Sigmoid colon (tissue), 7 donors: ENCODE data around the gene CNKSR3. TPM values are rescaled to one million over a fixed set of nuclear protein-coding genes. Genes with fewer than 3 reads are reported as not detected.
A peak's percentile ranks its signal among the peaks of the same experiment; 100 is the strongest.

Experiments
- DNase-seq: peaks from one replicate; pipeline ENCODE4 v3.0.0-alpha.2; 2019
- H3K27ac ChIP-seq, 4 donors: fragments of 200-600 bp; sonication (generic); one replicate each; pipeline ENCODE4 v1.5.1; 2016 to 2019; ENCODE audit warnings: mild to moderate bottlenecking in 1 of 4
- H3K27me3 ChIP-seq, 3 donors: fragments of 200-600 bp; sonication (generic); one replicate each; pipeline ENCODE4 v1.5.1; 2019; ENCODE audit warnings: mild to moderate bottlenecking in 1 of 3
- H3K36me3 ChIP-seq, 4 donors: fragments of 200-600 bp; sonication (generic); one replicate each; pipeline ENCODE4 v1.5.1; 2016 to 2019
- H3K4me1 ChIP-seq, 4 donors: fragments of 200-600 bp; sonication (generic); one replicate each; pipeline ENCODE4 v1.5.1; 2017 to 2019
- H3K4me3 ChIP-seq, 4 donors: fragments of 200-600 bp; sonication (generic); one replicate each; pipeline ENCODE4 v1.5.1; 2017 to 2019; ENCODE audit warnings: mild to moderate bottlenecking in 2 of 4, moderate library complexity in 1 of 4
- H3K9me3 ChIP-seq, 4 donors: fragments of 200-600 bp in 3 of 4; sonication (generic) in 3 of 4; one replicate each; pipeline versions ENCODE4 v1.5.1 to v1.6.1; 2013 to 2019
- CTCF ChIP-seq, 4 experiments: fragments of 450-650 bp in 3 of 4; fragments of 200-600 bp in 1 of 4; IDR thresholded peaks; one replicate each; pipeline ENCODE4 v1.5.1; 2016 to 2019; ENCODE audit warnings: antibody characterized with exemption in 4 of 4, mild to moderate bottlenecking in 3 of 4, moderate library complexity in 2 of 4
- EP300 ChIP-seq, 4 donors: sonication (generic); formaldehyde crosslinking; IDR thresholded peaks; one replicate each; pipeline ENCODE4 v1.6.1; 2017; ENCODE audit warnings: antibody characterized with exemption in 4 of 4
- POLR2A ChIP-seq, 2 donors: fragments of 450-650 bp; IDR thresholded peaks; one replicate each; pipeline ENCODE4 v1.6.1; 2016; ENCODE audit warnings: antibody characterized with exemption in 2 of 2, mild to moderate bottlenecking in 2 of 2, moderate library complexity in 2 of 2
- POLR2AphosphoS5 ChIP-seq, 4 donors: sonication (generic); formaldehyde crosslinking; IDR thresholded peaks; one replicate each; pipeline ENCODE4 v1.6.1; 2017; ENCODE audit warnings: antibody characterized with exemption in 4 of 4
- WGBS, 2 donors: extraction: QIAGEN DNeasy Blood & Tissue Kit; methylation state at CpG; one replicate each; pipeline ENCODE4 v1.1.7; 2013; 5-methylcytosine and 5-hydroxymethylcytosine counted together
- intact Hi-C: fragments of 100-400 bp; cut with DNase I; formaldehyde crosslinking; loops from one replicate; pipeline ENCODE4 v1.15.1; 2023
- polyA plus RNA-seq, 3 donors: library from polyadenylated mRNA; stranded (reverse); fragments of 200-250 nt; gene quantifications; one replicate each; pipeline ENCODE4 v1.2.3, GENCODE V29; 2013
- total RNA-seq, 4 donors: library from RNA; depleted of rRNA; stranded (reverse); fragments of >200 nt; gene quantifications; one replicate each; pipeline ENCODE4 v1.1.0, GENCODE V29; 2016
- donor health status: healthy with polysubstance abuse.
- donor health status: Bipolar disorder and iron deficiency.
- donor health status: healthy.

CNKSR3 gene
- total and polyA plus RNA-seq, 7 donors: 6.0 to 17.4 (median 15.3) TPM

DNA sequence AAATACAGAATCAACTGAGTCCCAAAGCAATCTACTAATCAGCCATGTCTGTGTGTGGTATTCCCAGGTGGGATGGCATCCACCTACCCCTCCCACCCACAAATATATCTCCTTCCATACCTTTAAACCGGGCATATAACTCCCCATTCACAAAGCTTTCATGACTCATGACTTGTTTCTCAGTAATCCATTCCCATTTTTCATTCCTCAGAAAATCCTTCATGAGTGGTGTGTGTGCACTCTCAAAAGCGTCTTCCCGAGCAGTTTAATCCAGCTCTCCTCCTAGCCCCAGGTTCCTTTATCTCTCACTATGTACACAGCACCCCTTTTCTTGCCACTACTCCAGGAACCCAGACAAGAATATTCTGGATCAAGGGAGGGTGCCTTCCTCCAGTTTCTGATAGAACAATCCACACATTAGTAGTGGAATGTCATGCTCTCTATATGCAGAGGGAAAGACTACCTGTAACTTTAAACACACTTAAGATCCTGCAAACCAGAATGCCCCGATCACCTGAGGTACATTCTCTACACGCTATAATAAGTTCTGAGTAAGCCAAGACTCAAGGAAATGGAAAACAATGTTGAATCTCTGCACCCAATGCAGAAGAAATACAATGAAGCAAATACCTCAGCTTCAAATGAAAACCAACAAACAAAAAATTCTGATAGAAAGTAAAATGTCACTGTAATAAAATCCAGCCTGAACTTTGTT lies 98.2 kb downstream of the CNKSR3 start:
- Histone ChIP-seq H3K27ac (peak overlapping the region; percentile 79 to 90 (median 88)), H3K4me1 (peaks cover 0 to 44% (median 41%) of the 10 kb centered on the region in 4 donors), H3K27me3 (no peaks in the 10 kb centered on the region), H3K9me3 (no peaks in the 10 kb centered on the region), H3K36me3 (peaks cover 0 to 16% (median 10%) of the 10 kb centered on the region in 4 donors), H3K4me3 (no peak overlapping the region)
- intact Hi-C loops: no loop called here
- no peak for TF ChIP-seq EP300 (IDR thresholded peaks at IDR 0.05)
- TF ChIP-seq POLR2AphosphoS5 (IDR thresholded peaks at IDR 0.05): no peak
- TF ChIP-seq CTCF (IDR thresholded peaks at IDR 0.05): no peak
- TF ChIP-seq POLR2A (IDR thresholded peaks at IDR 0.05): no peak
- WGBS, 2 donors: 73 to 88% methylated on average over 5 of the region's 5 CpGs
- DNase-seq: no peak

DNA sequence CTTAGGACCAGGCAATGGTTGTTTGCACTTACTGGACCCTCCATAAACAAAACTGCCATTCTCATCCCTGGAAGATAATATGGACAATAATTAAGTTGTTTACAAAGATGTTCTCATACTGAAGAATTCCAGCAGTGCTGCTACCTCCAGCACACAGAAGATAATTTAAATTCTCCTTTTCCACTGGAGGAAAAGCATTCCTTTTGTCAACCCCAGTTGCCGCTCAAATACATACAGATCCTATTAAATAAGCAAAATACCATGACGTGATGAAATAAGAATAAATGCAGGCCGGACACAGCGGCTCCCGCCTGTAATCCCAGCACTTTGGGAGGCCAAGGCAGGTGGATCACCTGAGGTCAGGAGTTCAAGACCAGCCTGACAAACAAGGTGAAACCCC lies 99.4 kb downstream of the CNKSR3 start:
- peak overlapping the region; percentile 79 to 90 (median 88) for H3K27ac ChIP-seq
- no peaks in the 10 kb centered on the region for H3K9me3 ChIP-seq
- no peaks in the 10 kb centered on the region for H3K27me3 ChIP-seq
- H3K36me3 ChIP-seq: peaks cover 0 to 19% (median 13%) of the 10 kb centered on the region in 4 donors
- no peak overlapping the region for H3K4me3 ChIP-seq
- intact Hi-C loops: loop anchor here (1.0 to 2.0 kb wide), 2 partner anchors 38 to 102 kb away; no protein-coding TSS in a partner anchor
- H3K4me1 ChIP-seq: peaks cover 0 to 44% (median 41%) of the 10 kb centered on the region in 4 donors
- TF ChIP-seq POLR2A (IDR thresholded peaks at IDR 0.05) (no peak), CTCF (IDR thresholded peaks at IDR 0.05) (no peak), EP300 (IDR thresholded peaks at IDR 0.05) (no peak), POLR2AphosphoS5 (IDR thresholded peaks at IDR 0.05) (no peak)
- WGBS, 2 donors: 87 to 90% methylated on average over 5 of the region's 5 CpGs
- no peak for DNase-seq

DNA sequence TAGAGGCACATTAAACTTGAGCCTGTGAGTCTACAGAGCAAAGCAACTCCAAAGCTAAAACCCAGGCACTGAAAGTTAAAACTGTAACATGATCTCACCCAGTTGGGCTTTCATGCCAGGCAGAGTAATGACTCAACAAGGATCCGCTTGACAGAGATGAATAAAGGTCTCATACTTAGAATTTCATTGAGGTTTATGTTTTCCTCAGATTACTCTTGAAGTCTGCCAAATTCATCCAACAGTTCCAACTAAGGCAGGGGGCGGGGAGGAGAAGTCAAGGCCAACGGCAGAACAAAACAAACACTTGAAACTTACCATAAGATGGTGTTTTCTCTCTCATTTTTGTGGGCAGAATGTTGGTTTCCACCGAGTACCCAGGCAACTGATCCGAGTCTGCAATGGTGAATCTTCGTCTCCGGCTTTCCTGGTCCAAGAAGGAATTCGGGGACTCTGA lies 99.8 kb downstream of the CNKSR3 start:
- Histone ChIP-seq H3K27ac (peak overlapping the region; percentile 79 to 90 (median 88)), H3K4me1 (peaks cover 0 to 44% (median 41%) of the 10 kb centered on the region in 4 donors), H3K9me3 (no peaks in the 10 kb centered on the region), H3K4me3 (no peak overlapping the region), H3K36me3 (peaks cover 0 to 23% (median 13%) of the 10 kb centered on the region in 4 donors), H3K27me3 (no peaks in the 10 kb centered on the region)
- peak; percentile 75 for DNase-seq
- intact Hi-C loops: loop anchor here (1.0 to 2.0 kb wide), 2 partner anchors 38 to 103 kb away; no protein-coding TSS in a partner anchor
- TF ChIP-seq CTCF (IDR thresholded peaks at IDR 0.05) (no peak), EP300 (IDR thresholded peaks at IDR 0.05) (peak in 3 of 4 donors; percentile 14 to 32 (median 25)), POLR2A (IDR thresholded peaks at IDR 0.05) (no peak), POLR2AphosphoS5 (IDR thresholded peaks at IDR 0.05) (peak; percentile 33 to 79 (median 73))
- 61 to 66% methylated on average over 8 of the region's 8 CpGs for WGBS, 2 donors

DNA sequence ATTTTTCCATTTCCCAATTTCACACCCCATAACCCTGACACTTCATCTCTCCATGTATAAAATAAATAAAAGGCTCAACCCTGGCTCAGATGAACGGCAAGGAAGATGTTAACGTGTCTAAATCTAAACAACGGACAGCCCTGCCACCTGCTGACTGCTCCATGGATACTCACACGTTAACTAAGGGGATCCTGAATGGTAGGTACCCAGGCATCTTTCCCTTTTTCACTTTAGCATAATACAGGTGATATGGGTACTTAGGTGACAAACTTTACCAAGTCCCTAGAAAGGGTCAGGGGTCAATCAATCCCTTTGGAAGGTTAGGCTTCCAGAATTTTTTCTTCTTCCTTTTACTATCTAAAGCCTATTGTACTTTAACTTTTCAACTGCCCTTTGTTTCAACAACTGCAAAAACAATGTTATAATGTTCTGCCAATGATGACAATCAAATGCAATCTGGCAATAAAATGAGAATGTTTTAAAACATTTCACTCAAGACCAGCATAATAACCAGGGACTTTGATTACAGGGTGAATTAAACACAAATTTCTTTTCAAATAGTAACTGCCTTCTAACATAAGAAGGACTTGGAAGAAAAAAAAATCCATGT lies 101.5 kb downstream of the CNKSR3 start:
- Histone ChIP-seq H3K36me3 (peaks cover 0 to 17% (median 10%) of the 10 kb centered on the region in 4 donors), H3K27ac (peak overlapping the region; percentile 79 to 90 (median 88)), H3K9me3 (no peaks in the 10 kb centered on the region), H3K27me3 (no peaks in the 10 kb centered on the region), H3K4me1 (peaks cover 0 to 58% (median 52%) of the 10 kb centered on the region in 4 donors), H3K4me3 (no peak overlapping the region)
- TF ChIP-seq POLR2AphosphoS5 (IDR thresholded peaks at IDR 0.05) (no peak), CTCF (IDR thresholded peaks at IDR 0.05) (peak in 3 of 4 experiments; percentile 9 to 21 (median 19))
- DNase-seq: no peak
- intact Hi-C loops: loop anchor here (10.0 kb wide), 2 partner anchors 186 to 254 kb away; no protein-coding TSS in a partner anchor
- 11 to 58% methylated on average over 4 of the region's 4 CpGs for WGBS, 2 donors
